Endothelial cell of umbilical vein (primary cell): ENCODE measurements around the gene KIAA1755. TPM values are rescaled to one million over a fixed set of nuclear protein-coding genes. Genes with fewer than 3 reads are reported as not detected.

Experiments used
- BruUV-seq: library from RNA; stranded (reverse); fragments of 400-500 nt; replicated peaks from 2 replicates; lab custom pipeline; 2021; lab: Mats Ljungman, UMichigan
- CTCF ChIA-PET: fragments of 300-600, 350-600 bp; sonication (Branson Sonifier 250); formaldehyde crosslinking; loops from one replicate; lab custom pipeline; 2021; ENCODE audit warnings: antibody characterized with exemption, inconsistent platforms; lab: Charles Lee
- POLR2A ChIA-PET: fragments of 300-600, 350-600 bp; sonication (Branson Sonifier 250); formaldehyde crosslinking; loops from one replicate; lab custom pipeline; 2021; ENCODE audit warnings: antibody characterized with exemption, inconsistent platforms; lab: Charles Lee
- DNase-seq: peaks from one replicate; pipeline ENCODE4 v3.0.0-alpha.2; 2011; ENCODE audit warnings: low read depth, low spot score
- FAIRE-seq: peaks from 2 replicates; lab custom pipeline; 2011; peaks lifted over from hg19 to GRCh38; lab: Jason Lieb, UNC
- H2AFZ ChIP-seq: 2 replicates; pipeline ENCODE4 v1.6.0; 2012; ENCODE audit warnings: low read depth, low read length, control low read depth, inconsistent platforms
- H3K27ac ChIP-seq: 2 replicates; pipeline ENCODE4 v1.5.1; 2011; ENCODE audit warnings: low read depth, mild to moderate bottlenecking, control low read depth, low read length, moderate library complexity; ENCODE audit not compliant: insufficient read depth
- H3K27me3 ChIP-seq, 2 experiments: 2 replicates each; pipeline versions ENCODE4 v1.6.0 to v1.6.1; 2011; ENCODE audit warnings: low read length in 2 of 2, mixed read lengths in 1 of 2; ENCODE audit not compliant: control insufficient read depth in 2 of 2, insufficient read depth in 2 of 2
- H3K36me3 ChIP-seq, 2 experiments: 2 replicates in 1 of 2; 3 replicates in 1 of 2; pipeline ENCODE4 v1.5.1; 2011; ENCODE audit warnings: low read length in 2 of 2, mild to moderate bottlenecking in 1 of 2, moderate library complexity in 1 of 2; ENCODE audit not compliant: control insufficient read depth in 2 of 2, insufficient read depth in 2 of 2; ENCODE audit errors: extremely low read depth in 1 of 2
- H3K4me1 ChIP-seq: 3 replicates; pipeline ENCODE4 v1.5.1; 2011; ENCODE audit warnings: mild to moderate bottlenecking, low read length; ENCODE audit not compliant: control insufficient read depth, insufficient read depth; ENCODE audit errors: extremely low read depth
- H3K4me2 ChIP-seq: 2 replicates; pipeline ENCODE4 v1.6.1; 2011; ENCODE audit warnings: low read length, control low read depth, mixed read lengths; ENCODE audit not compliant: insufficient read depth
- H3K4me3 ChIP-seq, 3 experiments: fragments of 200-600 bp in 1 of 3; sonication (generic), shearing (Covaris generic) in 1 of 3; replicated peaks in 1 of 3; 2 replicates each; pipeline ENCODE4 v1.5.1; 2011 to 2016; ENCODE audit warnings: control low read depth in 3 of 3, low read length in 3 of 3, mild to moderate bottlenecking in 2 of 3, inconsistent platforms in 1 of 3, low read depth in 1 of 3, moderate library complexity in 1 of 3; ENCODE audit not compliant: insufficient read depth in 1 of 3
- H3K79me2 ChIP-seq: 2 replicates; pipeline ENCODE4 v1.6.0; 2012; ENCODE audit warnings: low read length, inconsistent platforms; ENCODE audit not compliant: control insufficient read depth, insufficient read depth
- H3K9ac ChIP-seq: replicated peaks from 2 replicates; pipeline ENCODE3; 2011; ENCODE audit warnings: low read length, control low read depth; ENCODE audit not compliant: insufficient read depth; ENCODE audit errors: extremely low read depth
- H3K9me1 ChIP-seq: replicated peaks from 3 replicates; pipeline ENCODE4 v1.6.0; 2011; ENCODE audit warnings: mild to moderate bottlenecking, low read length; ENCODE audit not compliant: control insufficient read depth, insufficient read depth; ENCODE audit errors: extremely low read depth
- H3K9me3 ChIP-seq: replicated peaks from 2 replicates; pipeline ENCODE4 v1.5.1; 2012; ENCODE audit warnings: low read length, inconsistent platforms; ENCODE audit not compliant: control insufficient read depth, insufficient read depth
- H4K20me1 ChIP-seq: replicated peaks from 2 replicates; pipeline ENCODE3; 2011; ENCODE audit warnings: mild to moderate bottlenecking, low read length; ENCODE audit not compliant: control insufficient read depth, insufficient read depth; ENCODE audit errors: extremely low read depth
- FOS ChIP-seq: IDR thresholded peaks from 2 replicates; pipeline ENCODE4 v1.6.1; 2011; ENCODE audit warnings: mild to moderate bottlenecking, low read length, moderate library complexity, borderline replicate concordance; ENCODE audit not compliant: insufficient read depth
- GATA2 ChIP-seq: IDR thresholded peaks from 2 replicates; pipeline ENCODE4 v1.7.0; 2011; ENCODE audit warnings: low read depth, mild to moderate bottlenecking, moderate library complexity, mixed read lengths, low read length; ENCODE audit not compliant: insufficient read length, insufficient read depth
- JUN ChIP-seq: IDR thresholded peaks from 2 replicates; pipeline ENCODE4 v1.6.1; 2011; ENCODE audit warnings: borderline replicate concordance, low read depth; ENCODE audit not compliant: insufficient read length, insufficient read depth
- MAX ChIP-seq: IDR thresholded peaks from 2 replicates; pipeline ENCODE4 v1.6.1; 2011; ENCODE audit not compliant: insufficient read depth, insufficient read length
- MYC ChIP-seq: IDR thresholded peaks from one replicate; pipeline ENCODE4 v1.6.1; 2011; ENCODE audit warnings: mild to moderate bottlenecking, low read depth, low read length
- POLR2A ChIP-seq: IDR thresholded peaks from 2 replicates; pipeline ENCODE4 v1.6.1; 2012; ENCODE audit warnings: low read depth, mild to moderate bottlenecking, control low read depth, low read length
- POLR2AphosphoS5 ChIP-seq: IDR thresholded peaks from 2 replicates; pipeline ENCODE4 v1.6.1; 2012; ENCODE audit warnings: low read depth, mild to moderate bottlenecking, control low read depth, low read length, moderate library complexity; ENCODE audit not compliant: insufficient read depth
- dilution Hi-C: fragments of 300-500 bp; cut with MboI; formaldehyde crosslinking; loops from one replicate; pipeline ENCODE4 v1.15.0; 2019; ENCODE audit warnings: low sequenced_read_pairs; ENCODE audit not compliant: extremely low pct_ligation_motif_present
- intact Hi-C: fragments of 100-400 bp; cut with micrococcal nuclease; formaldehyde crosslinking; loops from one replicate; pipeline ENCODE4 v1.10.0; 2022
- polyA plus RNA-seq, 4 experiments: library from polyadenylated mRNA; depleted of rRNA in 3 of 4; stranded (reverse) in 3 of 4; unstranded in 1 of 4; fragments of >200 nt; gene quantifications; 2 replicates each; pipeline versions ENCODE4 v1.2.1 to v1.2.3, GENCODE V29; 2011 to 2012; ENCODE audit warnings: missing spikeins in 1 of 4
- total RNA-seq: library from RNA; stranded (reverse); gene quantifications from 2 replicates; pipeline ENCODE4 v1.2.3, GENCODE V29; 2021

KIAA1755 gene
- total and polyA plus RNA-seq, 2 donors (not counting 3 experiments of a cell fraction or from before 2014, with no cell fraction given), result 0.36 to 0.51 TPM

- no peak overlapping the region for H3K4me2 ChIP-seq
- ChIA-PET POLR2A (no interaction called here), CTCF (interaction anchor here (1.2 to 2.7 kb wide), 7 partner anchors 11 to 638 kb away, joined by 3 to 11 read pairs (median 6); no protein-coding TSS in a partner anchor)
- H3K27ac ChIP-seq, result no peak overlapping the region
- H3K9me1 ChIP-seq, result no peaks in the 10 kb centered on the region
- no peak overlapping the region for H3K9ac ChIP-seq
- TF ChIP-seq MYC, result no peak
- TF ChIP-seq POLR2AphosphoS5, result no peak
- TF ChIP-seq JUN, result no peak
- TF ChIP-seq GATA2, result no peak
- H4K20me1 ChIP-seq, result no peaks in the 10 kb centered on the region
- H3K79me2 ChIP-seq, result no peaks in the 10 kb centered on the region
- FAIRE-seq (no peak), DNase-seq (no peak)
- H3K9me3 ChIP-seq, result no peaks in the 10 kb centered on the region
- H3K27me3 ChIP-seq, result peaks cover 0 to 2% of the 10 kb centered on the region in 2 experiments
- no peak overlapping the region for H2AFZ ChIP-seq
- H3K36me3 ChIP-seq, result no peaks in the 10 kb centered on the region
- dilution Hi-C loops, result no loop called here
- BruUV-seq, result no TSS peak
- no peak overlapping the region for H3K4me3 ChIP-seq
- no peaks in the 10 kb centered on the region for H3K4me1 ChIP-seq
- intact Hi-C loops, result no loop called here
These were observed 58.2 kb downstream of the KIAA1755 start for GRCh38 chr20:38202153-38202981.

GRCh38 chr20:38201356-38201755 lies 59.2 kb downstream of the KIAA1755 start:
- no peaks in the 10 kb centered on the region for H3K4me1 ChIP-seq
- no peaks in the 10 kb centered on the region for H3K36me3 ChIP-seq
- intact Hi-C loops (no loop called here), dilution Hi-C loops (no loop called here)
- H4K20me1 ChIP-seq, result no peaks in the 10 kb centered on the region
- no peak overlapping the region for H3K4me3 ChIP-seq
- H3K27ac ChIP-seq, result no peak overlapping the region
- no peak overlapping the region for H2AFZ ChIP-seq
- H3K79me2 ChIP-seq, result no peaks in the 10 kb centered on the region
- DNase-seq (peak; percentile 39), FAIRE-seq (peak; percentile 73)
- no peak overlapping the region for H3K4me2 ChIP-seq
- H3K9ac ChIP-seq, result no peak overlapping the region
- TF ChIP-seq GATA2 (peak; percentile 33), FOS (peak; percentile 83), JUN (peak; percentile 28), POLR2A (no peak), MAX (no peak), POLR2AphosphoS5 (no peak)
- H3K9me1 ChIP-seq, result no peaks in the 10 kb centered on the region
- ChIA-PET POLR2A (no interaction called here), CTCF (interaction anchor here (0.5 to 1.9 kb wide), 9 partner anchors 10 to 209 kb away, joined by 3 to 7 read pairs (median 3); no protein-coding TSS in a partner anchor)
- peaks cover 0 to 2% of the 10 kb centered on the region in 2 experiments for H3K27me3 ChIP-seq
- no TSS peak for BruUV-seq
- H3K9me3 ChIP-seq, result no peaks in the 10 kb centered on the region
